Activated CD8-positive, alpha-beta memory T cell treated with anti-CD3 and anti-CD28 coated beads for 4 hours (primary cell): ENCODE data around the gene CHDH.

Experiments
- DNase-seq, 2 donors: peaks; one replicate each; pipeline ENCODE4 v3.0.0-alpha.2; 2020; ENCODE audit warnings: low read depth in 2 of 2

CHDH gene

GRCh38 chr3:53788038-53788437 is 58.2 kb downstream of the CHDH start:
- DNase-seq, result no peak

- DNase-seq, result no peak
These were observed 59.2 kb downstream of the CHDH start for GRCh38 chr3:53787016-53787415.

- DNase-seq, result no peak
These were observed 65.4 kb downstream of the CHDH start for GRCh38 chr3:53780806-53781205.

- no peak for DNase-seq
These were observed 66.0 kb downstream of the CHDH start for GRCh38 chr3:53780171-53780570.

- DNase-seq, result no peak
These were observed 68.1 kb downstream of the CHDH start for GRCh38 chr3:53778153-53778552.

GRCh38 chr3:53777468-53777867 is 68.8 kb downstream of the CHDH start:
- DNase-seq, result no peak

- no peak for DNase-seq
These were observed 69.6 kb downstream of the CHDH start for GRCh38 chr3:53776494-53777101.

GRCh38 chr3:53775834-53776251 is 70.4 kb downstream of the CHDH start:
- DNase-seq, result no peak

GRCh38 chr3:53775018-53775417 is 71.2 kb downstream of the CHDH start:
- no peak for DNase-seq

- DNase-seq, result no peak
These were observed 71.8 kb downstream of the CHDH start for GRCh38 chr3:53774414-53774813.

GRCh38 chr3:53773611-53774368 is 72.4 kb downstream of the CHDH start:
- DNase-seq, result no peak

- DNase-seq, result no peak
These were observed 73.2 kb downstream of the CHDH start for GRCh38 chr3:53773021-53773436.

- no peak for DNase-seq
These were observed 73.7 kb downstream of the CHDH start for GRCh38 chr3:53772562-53772961.

GRCh38 chr3:53768478-53769459 is 77.5 kb downstream of the CHDH start:
- no peak for DNase-seq

GRCh38 chr3:53766706-53767105 is 79.5 kb downstream of the CHDH start:
- no peak for DNase-seq

- no peak for DNase-seq
These were observed 80.5 kb downstream of the CHDH start for GRCh38 chr3:53765753-53766152.

GRCh38 chr3:53764026-53764775 is 82.0 kb downstream of the CHDH start:
- no peak for DNase-seq

- DNase-seq, result no peak
These were observed 82.9 kb downstream of the CHDH start for GRCh38 chr3:53763353-53763752.
